HG03196 (cell line): ENCODE data around the gene AGBL1.

Source experiments
- ATAC-seq: cut with Tn5 transposase; IDR thresholded peaks from one replicate; pipeline ENCODE4 v1.9.1; 2021; ENCODE audit not compliant: unreplicated experiment

AGBL1 gene

DNA sequence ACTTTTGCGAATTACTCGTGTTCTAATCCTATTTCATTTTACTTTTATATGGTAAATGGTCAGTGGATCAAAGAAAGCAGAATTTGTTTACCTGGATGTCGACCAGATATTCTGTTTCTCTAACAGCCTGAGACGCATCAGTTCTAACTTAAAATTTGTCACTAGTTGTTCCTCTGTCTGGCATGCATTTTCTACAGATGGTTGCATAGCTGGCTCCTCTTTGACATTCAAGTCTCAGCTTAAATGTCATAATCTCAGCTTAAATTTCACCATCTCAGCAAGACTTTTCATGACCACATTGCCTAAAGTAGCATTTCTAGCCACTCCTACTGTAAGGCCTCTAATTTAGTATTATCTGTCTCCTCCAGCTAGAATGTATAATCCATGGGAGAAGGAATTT is 609.3 kb downstream of the AGBL1 start:
- ATAC-seq: no peak

GRCh38 chr15:86690566-86690965 is 610.9 kb downstream of the AGBL1 start:
- ATAC-seq: no peak

- ATAC-seq: no peak
Measured at GRCh38 chr15:86691091-86691663, 611.5 kb downstream of the AGBL1 start.

DNA sequence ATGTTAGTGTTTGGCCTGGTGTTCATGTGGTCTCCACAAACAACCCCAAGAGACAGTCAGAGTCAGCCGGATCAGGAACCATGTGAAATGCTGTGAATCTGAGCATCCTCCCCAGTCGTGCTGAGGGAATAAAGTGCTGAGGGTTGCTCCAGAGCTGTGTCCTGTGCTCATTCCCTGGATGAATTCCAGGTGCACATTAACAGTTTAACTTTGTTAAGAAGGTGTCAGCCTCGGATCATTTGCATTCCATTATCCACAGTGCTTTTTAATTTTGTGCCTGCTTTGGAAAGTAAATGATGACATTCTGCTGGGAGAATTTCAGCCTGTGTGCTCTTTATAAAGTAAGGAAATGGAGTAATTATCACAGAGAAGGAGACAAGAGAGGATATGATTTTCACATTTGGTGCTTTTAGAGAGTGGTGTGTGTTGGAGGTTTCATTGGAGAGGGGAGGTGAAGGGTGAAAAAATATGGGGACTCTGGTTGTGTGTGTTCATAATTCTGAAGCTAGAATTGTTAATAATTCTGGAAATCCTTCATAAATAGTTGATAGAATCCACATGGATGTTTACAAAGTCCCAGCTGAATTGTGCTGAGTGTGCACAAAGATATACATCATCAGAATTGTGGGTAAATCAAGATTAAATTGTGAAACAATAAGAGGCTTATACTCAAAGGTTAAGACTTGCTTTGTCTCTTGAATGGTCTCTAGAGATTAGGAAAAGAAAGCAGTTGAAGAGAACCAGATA is 621.4 kb downstream of the AGBL1 start:
- ATAC-seq: no peak

- ATAC-seq: no peak
Measured at GRCh38 chr15:86701611-86701963, 621.9 kb downstream of the AGBL1 start.

DNA sequence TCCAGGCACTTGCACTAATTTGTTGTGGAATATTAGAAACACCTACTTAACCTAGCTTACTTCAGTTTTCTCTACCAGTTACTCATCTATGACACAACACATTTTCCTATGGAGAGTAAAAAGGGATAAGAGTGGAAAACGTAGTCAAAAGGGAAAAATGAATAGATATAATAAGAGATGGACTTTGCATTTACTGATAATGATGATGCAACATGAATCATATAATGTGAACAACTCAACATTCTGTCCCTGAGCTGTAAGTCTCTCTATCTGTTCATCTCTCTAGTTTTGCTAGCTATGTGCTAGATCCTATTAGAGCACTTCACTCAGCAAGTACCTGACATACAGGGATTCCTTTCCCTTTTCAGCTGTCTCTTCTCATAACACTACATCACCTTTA is 627.1 kb downstream of the AGBL1 start:
- no peak for ATAC-seq

GRCh38 chr15:86711476-86711875 is 631.8 kb downstream of the AGBL1 start:
- ATAC-seq: no peak

DNA sequence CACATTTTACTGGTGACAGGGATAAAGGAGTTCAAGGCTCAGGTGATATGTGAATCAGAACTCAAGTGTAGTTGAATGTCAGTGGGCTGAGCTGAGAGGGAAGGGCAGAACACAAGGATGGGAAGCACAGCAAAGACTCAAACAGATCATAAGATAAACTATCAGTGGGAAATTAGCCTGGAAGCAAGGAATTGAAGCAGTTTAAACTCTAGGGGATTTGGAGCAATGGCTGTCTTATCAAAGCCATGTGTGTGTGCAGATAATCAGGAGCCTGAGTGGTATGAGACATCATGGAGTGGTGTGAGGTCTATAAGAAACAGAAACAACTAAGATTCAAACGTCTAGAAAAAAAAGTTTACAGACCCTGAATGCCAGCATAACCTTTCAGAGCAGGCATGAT is 634.6 kb downstream of the AGBL1 start:
- ATAC-seq: no peak

GRCh38 chr15:86725628-86726027 is 646.0 kb downstream of the AGBL1 start:
- ATAC-seq: no peak

DNA sequence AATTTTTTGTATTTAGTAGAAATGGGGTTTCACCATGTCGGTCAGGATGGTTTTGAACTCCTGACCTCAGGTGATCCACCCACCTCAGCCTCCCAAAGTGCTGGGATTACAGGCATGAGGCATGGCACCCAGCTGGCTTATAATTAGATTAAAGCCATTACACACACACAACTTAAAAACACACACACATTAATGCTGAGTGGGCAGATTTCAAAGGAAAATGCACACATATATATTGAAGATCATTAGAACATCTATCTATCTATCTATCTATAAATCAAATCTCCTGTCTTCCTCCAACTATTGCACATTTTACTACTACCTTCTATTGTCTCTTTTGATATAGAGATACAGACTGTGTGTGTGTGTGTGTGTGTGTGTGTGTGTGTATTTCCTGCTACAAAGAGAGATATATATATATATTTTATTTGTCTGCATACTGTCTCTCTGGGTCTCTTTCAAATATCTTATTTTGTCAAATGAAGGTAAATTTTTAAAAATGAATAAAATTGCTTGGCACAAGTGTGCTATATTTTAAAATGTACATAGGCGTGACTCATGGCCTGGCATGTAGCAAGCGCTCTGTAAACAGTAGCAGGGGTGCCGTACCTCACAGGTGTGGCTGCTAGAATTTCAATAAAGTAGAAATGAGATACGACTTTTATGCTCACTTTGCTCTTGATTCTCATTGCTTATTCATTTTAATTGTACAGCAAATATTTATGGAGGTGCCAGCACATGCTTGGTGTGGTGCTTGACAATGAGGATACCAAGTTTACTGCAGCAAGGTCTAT is 655.8 kb downstream of the AGBL1 start:
- ATAC-seq: no peak

GRCh38 chr15:86741917-86742316 is 662.2 kb downstream of the AGBL1 start:
- ATAC-seq: no peak

DNA sequence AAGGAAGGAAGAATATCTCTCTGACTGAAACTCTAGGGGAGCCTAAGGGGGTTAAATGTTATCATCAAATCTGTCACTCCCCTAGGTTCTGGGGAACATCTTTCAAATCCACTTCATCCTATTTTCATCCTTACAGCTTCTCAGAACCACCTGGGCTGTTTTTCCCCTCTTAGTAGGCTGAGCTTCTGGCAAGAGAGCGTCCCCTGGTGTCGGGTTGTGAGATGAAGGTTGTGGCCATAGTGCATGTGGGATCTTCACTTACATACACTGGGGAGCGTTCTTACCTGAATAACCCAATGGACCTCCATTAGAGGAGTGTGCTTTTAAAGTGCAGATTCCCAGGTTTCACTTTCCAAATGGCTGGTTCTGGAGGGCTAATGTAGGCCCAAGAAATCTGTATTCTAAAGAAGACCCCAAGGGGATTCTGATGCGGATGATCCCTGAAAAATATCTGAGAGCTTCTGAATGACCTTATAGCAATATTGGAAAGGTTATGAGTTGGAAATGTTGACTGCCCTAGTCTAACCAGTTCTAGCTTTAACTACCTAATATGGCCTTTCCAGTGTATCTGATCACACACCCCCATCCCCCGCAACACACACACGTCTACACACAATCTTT is 663.7 kb downstream of the AGBL1 start:
- ATAC-seq: no peak

DNA sequence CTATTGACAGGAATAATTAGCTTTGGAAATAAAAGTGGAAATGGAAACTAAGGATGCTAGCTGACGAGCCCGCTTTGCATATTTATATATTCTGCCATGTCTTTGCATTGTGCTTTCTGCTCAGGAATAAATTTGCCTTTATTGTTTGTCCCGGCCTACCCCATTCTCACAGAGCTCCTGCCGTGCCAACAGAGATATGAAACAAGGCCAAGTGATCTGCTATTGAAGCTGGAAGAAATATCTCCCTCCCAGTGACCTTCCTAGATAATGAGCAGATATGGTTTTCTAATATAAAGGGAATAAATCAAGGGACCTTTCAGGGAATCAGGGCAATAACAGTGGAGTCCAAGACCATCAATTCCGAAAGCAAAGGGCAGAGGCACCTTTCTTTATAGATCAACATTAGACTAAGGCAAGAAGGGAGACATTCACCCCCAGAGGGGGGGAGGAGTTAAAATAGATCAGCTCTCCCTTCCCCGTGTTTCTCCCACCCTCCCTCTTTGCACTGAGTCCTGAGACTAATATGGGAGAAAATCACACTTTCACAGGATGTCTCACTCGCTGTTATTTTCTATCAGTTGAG is 664.6 kb downstream of the AGBL1 start:
- ATAC-seq: no peak

DNA sequence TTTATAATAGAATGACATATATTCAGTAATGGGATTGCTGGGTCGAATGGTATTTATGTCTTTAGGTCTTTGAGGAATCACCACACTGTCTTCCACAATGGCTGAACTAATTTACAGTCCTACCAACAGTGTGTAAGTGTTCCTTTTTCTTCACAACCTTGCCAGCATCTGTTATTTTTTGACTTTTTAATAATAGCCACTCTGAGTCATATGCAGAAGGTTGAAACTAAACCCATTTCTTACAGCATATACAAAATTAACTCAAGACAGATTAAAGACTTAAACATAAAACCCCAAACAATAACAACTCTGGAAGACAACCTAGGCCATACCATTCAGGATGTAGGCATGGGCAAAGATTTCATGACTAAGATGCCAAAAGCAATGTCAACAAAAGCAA is 671.4 kb downstream of the AGBL1 start:
- no peak for ATAC-seq

DNA sequence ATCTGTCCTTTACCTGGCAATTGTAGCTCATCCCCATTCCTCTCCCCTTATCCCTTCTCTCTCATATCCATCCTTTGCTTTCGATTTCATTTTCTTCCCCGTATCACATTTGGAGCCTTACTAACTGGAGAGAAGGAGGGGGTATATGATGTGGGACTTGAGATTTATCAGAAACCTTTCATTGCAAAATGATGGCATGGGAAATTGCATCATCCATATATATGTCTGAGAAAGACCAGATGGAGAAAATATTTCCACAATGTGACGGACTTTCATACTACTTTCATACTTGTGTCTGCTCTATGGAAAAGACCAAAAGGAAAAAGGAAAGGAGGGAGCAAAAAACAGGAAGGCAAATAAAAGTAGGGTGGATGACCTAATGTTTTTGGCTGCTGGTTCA is 675.2 kb downstream of the AGBL1 start:
- ATAC-seq: no peak

- no peak for ATAC-seq
Measured at GRCh38 chr15:86756688-86757087, 677.0 kb downstream of the AGBL1 start.

- no peak for ATAC-seq
Measured at GRCh38 chr15:86759800-86760523, 680.3 kb downstream of the AGBL1 start.

GRCh38 chr15:86762874-86763273 is 683.2 kb downstream of the AGBL1 start:
- no peak for ATAC-seq

GRCh38 chr15:86764021-86764420 is 684.4 kb downstream of the AGBL1 start:
- ATAC-seq: no peak

GRCh38 chr15:86765281-86765680 is 685.6 kb downstream of the AGBL1 start:
- ATAC-seq: no peak
